Myocyte (in vitro differentiated cells): ENCODE data around the gene NUP54. TPM values are rescaled to one million over a fixed set of nuclear protein-coding genes. Genes with fewer than 3 reads are reported as not detected.

ENCODE experiments used
- DNase-seq: peaks from one replicate; pipeline ENCODE4 v3.0.0-alpha.2; 2012; ENCODE audit warnings: low read depth
- total RNA-seq: library from RNA; depleted of rRNA; stranded (reverse); fragments of >200 nt; gene quantifications from 2 replicates; pipeline ENCODE4 v1.2.3, GENCODE V29; 2014

The NUP54 gene
- total RNA-seq, 1 donor from 2014 or later, result 19.4 TPM

DNA sequence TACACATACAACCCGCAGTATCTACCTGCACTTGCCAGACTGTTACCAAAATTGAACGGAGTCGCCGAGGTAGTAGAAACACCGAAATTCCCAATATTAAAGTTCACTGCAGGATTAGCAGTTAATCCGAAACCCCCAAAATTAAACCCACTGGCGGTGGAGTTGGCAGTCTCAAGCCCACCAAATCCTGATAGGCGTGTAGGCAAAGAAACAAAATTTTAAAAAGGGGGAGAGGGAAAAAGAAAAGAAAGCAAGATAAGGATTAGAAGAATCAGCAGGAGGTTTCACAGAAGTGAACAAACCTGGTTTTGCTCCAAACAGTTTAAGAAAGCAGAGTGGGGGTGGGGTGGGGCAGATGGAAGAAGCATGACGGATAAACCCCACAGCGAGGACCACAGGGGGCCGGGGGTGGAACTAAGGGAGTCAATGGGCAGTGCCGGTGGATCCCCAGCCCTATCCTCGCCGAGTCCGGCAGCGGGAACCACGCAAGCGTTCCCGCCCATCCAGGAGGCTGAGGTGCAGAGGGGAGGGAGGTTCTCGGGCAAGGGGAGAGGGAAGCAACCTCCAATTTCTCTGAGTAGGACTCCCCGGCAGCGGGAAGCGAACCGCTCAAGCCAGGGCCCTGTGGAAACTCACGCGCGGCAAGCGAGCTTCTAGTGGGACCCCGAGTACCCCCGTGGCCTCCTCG is 599 bp downstream of the NUP54 start:
- DNase-seq, result peak; percentile 66

DNA sequence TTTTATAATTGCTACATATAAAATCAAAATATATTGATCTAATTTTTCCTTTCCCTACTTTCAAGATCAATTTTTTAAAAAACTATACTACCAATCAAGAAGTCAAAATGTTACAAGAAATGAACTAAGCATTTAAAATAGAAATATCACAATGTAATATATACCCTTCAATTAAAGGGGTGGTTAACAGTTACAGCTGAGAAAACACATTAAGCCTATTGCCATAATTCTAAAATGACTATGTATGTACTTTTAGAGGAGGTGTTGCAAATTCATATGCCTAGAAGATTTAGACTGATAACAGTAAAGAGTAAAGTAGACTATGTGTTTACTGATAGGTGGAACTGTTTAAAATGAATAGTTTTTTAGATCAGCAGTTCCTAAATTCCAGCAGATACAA is 3.7 kb downstream of the NUP54 start:
- no peak for DNase-seq

DNA sequence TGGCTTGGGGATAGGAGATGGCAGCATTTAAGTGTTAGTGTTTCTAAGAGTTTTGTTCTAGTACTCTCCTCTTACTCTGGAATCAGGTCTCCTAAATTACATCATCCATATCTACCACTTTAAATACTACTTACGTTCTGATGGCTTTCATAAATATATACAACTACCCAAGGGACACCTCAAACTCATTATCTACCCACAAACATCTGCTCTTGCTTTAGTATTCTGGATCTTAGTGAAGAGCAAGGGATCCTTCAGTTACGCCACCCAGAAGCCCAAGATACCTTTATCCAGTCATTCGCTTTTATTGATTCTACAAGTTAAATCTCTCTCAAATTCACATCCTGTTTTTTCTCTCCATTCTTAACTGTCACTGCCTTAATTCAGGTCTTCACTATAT is 7.0 kb downstream of the NUP54 start:
- no peak for DNase-seq

GRCh38 chr4:76127754-76128153 is 20.4 kb downstream of the NUP54 start:
- no peak for DNase-seq

DNA sequence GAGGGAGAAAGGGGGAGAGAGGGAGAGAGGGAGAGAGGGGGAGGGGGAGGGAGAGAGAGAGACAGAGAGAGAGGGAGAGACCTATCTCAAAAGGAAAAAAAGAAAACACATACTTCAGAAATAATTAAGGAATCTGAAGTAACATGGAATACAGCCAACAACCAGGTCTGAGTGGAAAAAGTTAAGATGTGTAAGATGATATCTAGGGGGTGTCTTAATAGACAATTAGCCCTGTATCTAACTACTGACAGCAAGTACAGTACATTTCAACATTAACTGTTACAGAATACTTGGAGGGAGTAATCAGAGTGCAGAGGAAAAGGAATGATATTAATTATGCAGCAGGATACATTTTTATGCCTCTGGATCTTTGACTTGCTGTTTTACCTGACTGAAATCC is 22.4 kb downstream of the NUP54 start:
- no peak for DNase-seq

DNA sequence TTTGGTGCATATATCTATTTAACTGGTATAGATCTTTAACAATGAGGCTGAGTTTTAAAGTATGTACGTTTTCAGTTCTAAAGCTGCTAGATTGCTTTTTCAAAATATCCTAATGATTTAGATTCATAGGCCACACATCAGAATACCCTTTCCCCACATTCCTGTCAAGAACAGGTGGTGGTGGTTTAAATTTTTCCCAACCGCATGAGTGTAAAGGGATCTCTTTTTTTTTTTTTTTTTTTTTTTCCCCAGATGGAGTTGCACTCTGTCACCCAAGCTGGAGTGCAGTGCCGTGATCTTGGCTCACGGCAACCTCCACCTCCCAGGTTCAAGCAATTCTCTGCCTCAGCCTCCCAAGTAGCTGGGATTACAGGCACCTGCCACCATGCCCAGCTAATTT is 28.0 kb downstream of the NUP54 start:
- peak; percentile 38 for DNase-seq

GRCh38 chr4:76117536-76117935 is 30.7 kb downstream of the NUP54 start:
- no peak for DNase-seq

DNA sequence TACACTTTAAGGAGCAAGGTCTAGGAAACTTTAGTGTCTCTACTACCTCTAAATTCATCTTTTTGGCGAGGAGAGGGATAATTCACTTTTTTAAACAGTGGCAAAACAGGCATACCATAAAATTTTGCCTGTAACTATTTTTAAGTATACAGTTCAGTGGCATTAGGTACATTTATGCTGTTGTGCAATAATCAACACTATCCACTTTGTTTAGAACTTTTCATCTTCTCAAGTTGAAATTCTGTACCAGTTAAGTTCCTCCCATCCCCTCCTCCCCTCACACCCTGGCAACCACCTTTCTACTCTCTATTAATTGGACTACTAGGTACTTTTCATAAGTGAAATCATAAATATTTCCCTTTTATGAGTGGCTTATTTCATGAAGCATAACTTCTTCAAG is 31.4 kb downstream of the NUP54 start:
- no peak for DNase-seq

DNA sequence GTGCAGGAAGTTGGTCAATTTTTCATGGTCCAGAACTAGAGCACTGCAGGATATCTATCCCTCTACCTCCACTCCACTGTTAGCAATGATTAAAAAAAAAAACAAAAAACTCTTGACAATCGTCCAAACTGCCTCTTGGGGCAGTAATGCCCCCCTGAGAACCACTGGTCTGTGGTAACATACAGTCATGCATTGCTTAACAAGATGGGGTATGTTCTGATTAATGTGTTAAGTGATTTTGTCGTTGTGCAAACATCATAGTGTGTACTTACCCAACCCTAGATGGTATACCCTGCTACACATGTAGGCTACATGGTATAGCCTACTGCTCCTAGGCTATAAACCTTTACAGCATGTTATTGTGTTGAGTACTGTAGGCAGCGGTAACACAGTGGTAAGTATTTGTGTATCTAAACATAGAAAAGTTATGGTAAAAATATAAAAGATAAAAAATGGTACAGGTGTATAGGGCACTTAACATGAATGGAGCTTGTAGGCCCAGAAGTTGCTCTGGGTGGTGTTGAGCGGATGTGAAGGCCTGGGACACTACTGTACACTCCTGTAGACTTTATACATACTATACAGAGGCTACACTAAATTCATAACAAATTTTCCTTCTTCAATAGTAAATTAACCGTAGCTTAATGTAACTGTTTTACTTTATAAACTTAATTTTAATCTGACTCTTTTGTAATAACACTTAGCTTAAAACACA is 39.6 kb downstream of the NUP54 start:
- DNase-seq, result no peak

- no peak for DNase-seq
Observed at GRCh38 chr4:76106442-76106841, 41.8 kb downstream of the NUP54 start.

DNA sequence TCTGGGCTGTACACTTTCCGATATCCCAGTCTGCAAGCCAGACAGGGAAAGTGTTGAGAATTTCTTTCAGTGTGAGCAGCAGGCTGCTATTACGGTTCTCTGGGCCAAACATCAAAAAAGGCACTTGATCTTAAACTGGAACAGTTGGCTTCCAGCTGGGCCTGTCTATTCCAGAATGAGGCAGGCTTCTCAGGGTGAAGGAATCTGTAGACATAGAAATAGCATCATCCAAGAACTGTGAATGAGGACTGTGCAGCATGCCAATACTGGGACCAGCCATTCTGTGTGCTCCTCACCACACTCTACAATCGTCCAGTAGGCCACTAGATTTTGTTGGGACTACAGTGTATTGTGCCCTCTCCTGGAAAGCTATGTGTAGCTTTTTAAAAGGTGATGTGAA is 42.5 kb downstream of the NUP54 start:
- DNase-seq, result peak; percentile 86

GRCh38 chr4:76096076-76096475 is 52.1 kb downstream of the NUP54 start:
- DNase-seq, result no peak

GRCh38 chr4:76095568-76095967 is 52.6 kb downstream of the NUP54 start:
- no peak for DNase-seq

DNA sequence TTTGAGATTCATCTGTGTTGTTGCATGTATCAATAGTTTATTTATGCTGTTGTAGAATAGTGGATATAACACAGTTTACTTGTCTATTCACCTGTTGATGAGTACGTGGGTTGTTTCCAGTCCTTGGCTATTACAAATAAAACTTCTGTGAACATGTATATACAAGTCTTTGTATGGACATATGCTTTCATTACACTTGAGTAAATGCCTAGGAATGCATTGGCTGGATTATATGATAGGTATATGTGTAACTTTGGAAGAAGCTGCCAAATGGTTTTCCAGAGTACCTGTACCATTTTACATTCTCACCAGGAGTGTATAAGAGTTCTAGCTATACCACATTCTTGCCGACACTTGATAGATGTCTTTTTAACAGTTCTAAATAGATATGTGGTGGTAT is 57.1 kb downstream of the NUP54 start:
- DNase-seq, result no peak

- DNase-seq, result no peak
Observed at GRCh38 chr4:76090241-76090691, 57.9 kb downstream of the NUP54 start.

- DNase-seq, result no peak
Observed at GRCh38 chr4:76088719-76089118, 59.5 kb downstream of the NUP54 start.

GRCh38 chr4:76087007-76087769 is 61.0 kb downstream of the NUP54 start:
- DNase-seq, result peak; percentile 81

DNA sequence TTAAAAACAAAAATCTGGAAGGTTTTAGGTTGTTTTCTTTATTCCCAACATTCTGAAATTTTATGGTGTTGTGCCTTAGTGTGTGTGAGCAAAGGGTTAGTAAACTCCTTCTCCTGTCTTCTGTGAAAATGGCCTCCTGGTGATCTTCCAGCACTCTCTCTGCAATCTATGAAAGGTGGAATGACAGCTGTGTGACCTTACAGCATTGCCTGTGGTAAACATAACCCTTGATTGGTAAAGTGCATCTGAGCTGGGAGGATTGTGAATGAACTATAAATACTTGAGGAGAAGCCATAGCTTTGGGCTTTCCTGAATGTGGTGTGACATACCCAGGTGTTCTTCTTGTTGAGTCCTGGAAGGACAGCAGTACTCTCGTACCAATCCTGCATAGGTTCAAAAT is 63.7 kb downstream of the NUP54 start:
- peak; percentile 45 for DNase-seq

DNA sequence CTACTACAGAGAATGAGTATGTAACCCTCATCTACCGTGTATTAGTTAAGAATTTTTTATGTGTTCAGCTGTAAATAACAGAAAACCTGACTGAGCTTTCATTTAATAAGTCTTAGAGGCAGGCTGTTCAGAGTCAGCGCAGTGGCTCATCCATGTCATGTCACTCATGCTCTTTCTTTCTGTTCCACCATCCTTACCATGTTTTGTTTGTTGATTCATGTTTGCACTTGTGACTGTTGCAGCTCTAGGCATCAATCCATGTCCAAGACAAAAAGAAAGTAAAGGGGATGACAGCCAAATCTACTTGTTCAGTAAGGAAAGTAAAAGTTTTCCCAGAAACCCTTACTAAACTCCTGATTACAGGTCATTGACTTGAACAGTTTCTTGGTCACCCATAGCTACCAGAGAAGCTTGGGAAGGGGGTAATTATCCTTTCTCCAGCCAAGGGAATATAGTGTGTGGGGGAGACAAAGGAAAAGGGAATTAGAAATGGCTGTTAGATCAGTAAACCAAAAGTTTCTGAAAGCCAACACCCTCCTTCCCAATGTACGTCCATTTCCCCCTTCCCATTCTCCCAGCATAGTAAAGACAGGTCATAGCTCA is 64.7 kb downstream of the NUP54 start:
- no peak for DNase-seq

DNA sequence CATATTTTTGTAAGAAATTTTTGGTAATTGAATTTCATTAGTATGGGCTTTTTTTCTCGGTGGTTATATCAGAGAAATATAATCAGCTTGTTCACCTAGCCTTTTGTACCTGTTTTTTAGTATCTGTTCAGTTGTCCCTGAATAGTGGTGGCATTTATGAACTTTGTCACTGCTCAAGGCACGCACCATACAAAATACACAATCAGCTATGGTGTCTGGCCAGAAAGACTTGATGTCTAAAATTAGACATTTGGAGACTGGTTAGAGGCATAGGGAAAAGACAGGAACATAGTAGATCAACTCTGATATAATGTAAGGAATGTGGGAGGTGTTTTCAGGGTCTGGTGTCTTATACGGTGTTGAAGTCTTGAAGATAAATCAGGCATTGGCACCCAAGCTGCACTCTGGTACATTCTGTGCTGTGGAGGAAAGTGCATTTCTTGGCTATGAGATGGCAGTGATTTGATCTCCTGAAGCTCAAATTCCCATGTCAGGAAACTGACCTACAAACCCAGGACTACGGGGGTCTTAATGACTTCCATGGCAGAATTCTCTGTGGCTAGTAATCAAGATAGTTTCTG is 70.1 kb downstream of the NUP54 start:
- DNase-seq, result no peak

- DNase-seq, result no peak
Observed at GRCh38 chr4:76074993-76075600, 73.1 kb downstream of the NUP54 start.
